Astrocyte (in vitro differentiated cells and primary cell): ENCODE results near the gene ADD3. TPM values are rescaled to one million over a fixed set of nuclear protein-coding genes. Genes with fewer than 3 reads are reported as not detected.

Experiments
- DNase-seq: peaks from one replicate; pipeline ENCODE4 v3.0.0-alpha.2; 2010; ENCODE audit warnings: low read depth
- FAIRE-seq: peaks from 2 replicates; lab custom pipeline; 2011; peaks lifted over from hg19 to GRCh38; lab: Jason Lieb, UNC
- H2AFZ ChIP-seq: 2 replicates; pipeline ENCODE4 v1.6.0; 2012; ENCODE audit warnings: low read depth, low read length, inconsistent platforms
- H3K27ac ChIP-seq: 2 replicates; pipeline ENCODE4 v1.5.1; 2011; ENCODE audit warnings: low read depth, low read length, inconsistent platforms
- H3K27me3 ChIP-seq: 2 replicates; pipeline ENCODE4 v1.6.0; 2011; ENCODE audit warnings: low read length, inconsistent platforms; ENCODE audit not compliant: insufficient read depth
- H3K36me3 ChIP-seq: 2 replicates; pipeline ENCODE4 v1.5.1; 2011; ENCODE audit warnings: low read length, inconsistent platforms; ENCODE audit not compliant: insufficient read depth
- H3K4me1 ChIP-seq: 2 replicates; pipeline ENCODE4 v1.5.1; 2011; ENCODE audit warnings: low read length, inconsistent platforms; ENCODE audit not compliant: insufficient read depth
- H3K4me2 ChIP-seq: 2 replicates; pipeline ENCODE4 v1.6.0; 2012; ENCODE audit warnings: low read length, inconsistent platforms
- H3K4me3 ChIP-seq: 2 replicates; pipeline ENCODE4 v1.5.1; 2011; ENCODE audit warnings: low read depth, mild to moderate bottlenecking, low read length, inconsistent platforms; ENCODE audit not compliant: insufficient read depth
- H3K79me2 ChIP-seq: 2 replicates; pipeline ENCODE4 v1.6.0; 2012; ENCODE audit warnings: mild to moderate bottlenecking, low read length, inconsistent platforms; ENCODE audit not compliant: insufficient read depth
- H3K9ac ChIP-seq: 2 replicates; pipeline ENCODE4 v1.6.0; 2012; ENCODE audit warnings: mild to moderate bottlenecking, low read length, inconsistent platforms
- H3K9me3 ChIP-seq: 2 replicates; pipeline ENCODE4 v1.5.1; 2012; ENCODE audit warnings: low read depth, mild to moderate bottlenecking, low read length, inconsistent platforms; ENCODE audit not compliant: insufficient read depth
- H4K20me1 ChIP-seq: 2 replicates; pipeline ENCODE4 v1.6.0; 2012; ENCODE audit warnings: low read length, inconsistent platforms; ENCODE audit not compliant: insufficient read depth
- H3K27ac Mint-ChIP-seq: one replicate; pipeline ENCODE4 v1.8.0; 2021; ENCODE audit warnings: mild to moderate bottlenecking, mixed read lengths; ENCODE audit not compliant: unreplicated experiment
- H3K27me3 Mint-ChIP-seq: one replicate; pipeline ENCODE4 v1.8.0; 2021; ENCODE audit warnings: low read depth, mixed read lengths; ENCODE audit not compliant: unreplicated experiment
- H3K36me3 Mint-ChIP-seq: one replicate; pipeline ENCODE4 v1.8.0; 2021; ENCODE audit warnings: low read depth, mixed read lengths; ENCODE audit not compliant: unreplicated experiment
- H3K4me1 Mint-ChIP-seq: one replicate; pipeline ENCODE4 v1.8.0; 2021; ENCODE audit warnings: low read depth, mixed read lengths; ENCODE audit not compliant: unreplicated experiment
- H3K4me3 Mint-ChIP-seq: one replicate; pipeline ENCODE4 v1.8.0; 2021; ENCODE audit warnings: mild to moderate bottlenecking, moderate library complexity, mixed read lengths; ENCODE audit not compliant: unreplicated experiment
- H3K9me3 Mint-ChIP-seq: one replicate; pipeline ENCODE4 v1.8.0; 2021; ENCODE audit warnings: mild to moderate bottlenecking, mixed read lengths; ENCODE audit not compliant: unreplicated experiment
- EZH2 ChIP-seq: IDR thresholded peaks from 2 replicates; pipeline ENCODE4 v1.6.1; 2012; ENCODE audit warnings: mild to moderate bottlenecking, low read length, inconsistent platforms; ENCODE audit not compliant: insufficient read depth
- total RNA-seq: library from RNA; stranded (reverse); gene quantifications from 2 replicates; pipeline ENCODE4 v1.2.1, GENCODE V29; 2021
- TF ChIP-seq, protein P1 (sequence below): IDR thresholded peaks from 2 replicates; pipeline ENCODE4 v1.5.1; 2011; ENCODE audit warnings: low read depth, mild to moderate bottlenecking, inconsistent platforms, low read length, moderate library complexity; ENCODE audit not compliant: insufficient read depth

ADD3 gene
- total RNA-seq, 1 donor from 2014 or later = 127 TPM

GRCh38 chr10:110007161-110007700 is 553 bp upstream of the ADD3 start:
- H3K27me3 Mint-ChIP-seq = no peaks in the 10 kb centered on the region
- Histone ChIP-seq H3K4me3 (peak overlapping the region; percentile 74), H3K9ac (peak overlapping the region; percentile 88), H3K4me1 (peaks cover 43% of the 10 kb centered on the region), H3K79me2 (peaks cover 42% of the 10 kb centered on the region), H3K27ac (peak overlapping the region; percentile 96), H4K20me1 (peaks cover 30% of the 10 kb centered on the region), H3K9me3 (no peaks in the 10 kb centered on the region), H3K4me2 (peak overlapping the region; percentile 94), H2AFZ (peak overlapping the region; percentile 64), H3K36me3 (no peaks in the 10 kb centered on the region), H3K27me3 (no peaks in the 10 kb centered on the region)
- no peak overlapping the region for H3K4me3 Mint-ChIP-seq
- no peak for TF ChIP-seq EZH2
- TF ChIP-seq, protein P1, sequence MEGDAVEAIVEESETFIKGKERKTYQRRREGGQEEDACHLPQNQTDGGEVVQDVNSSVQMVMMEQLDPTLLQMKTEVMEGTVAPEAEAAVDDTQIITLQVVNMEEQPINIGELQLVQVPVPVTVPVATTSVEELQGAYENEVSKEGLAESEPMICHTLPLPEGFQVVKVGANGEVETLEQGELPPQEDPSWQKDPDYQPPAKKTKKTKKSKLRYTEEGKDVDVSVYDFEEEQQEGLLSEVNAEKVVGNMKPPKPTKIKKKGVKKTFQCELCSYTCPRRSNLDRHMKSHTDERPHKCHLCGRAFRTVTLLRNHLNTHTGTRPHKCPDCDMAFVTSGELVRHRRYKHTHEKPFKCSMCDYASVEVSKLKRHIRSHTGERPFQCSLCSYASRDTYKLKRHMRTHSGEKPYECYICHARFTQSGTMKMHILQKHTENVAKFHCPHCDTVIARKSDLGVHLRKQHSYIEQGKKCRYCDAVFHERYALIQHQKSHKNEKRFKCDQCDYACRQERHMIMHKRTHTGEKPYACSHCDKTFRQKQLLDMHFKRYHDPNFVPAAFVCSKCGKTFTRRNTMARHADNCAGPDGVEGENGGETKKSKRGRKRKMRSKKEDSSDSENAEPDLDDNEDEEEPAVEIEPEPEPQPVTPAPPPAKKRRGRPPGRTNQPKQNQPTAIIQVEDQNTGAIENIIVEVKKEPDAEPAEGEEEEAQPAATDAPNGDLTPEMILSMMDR = no peak
- H3K4me1 Mint-ChIP-seq = peaks cover 34% of the 10 kb centered on the region
- no peak for FAIRE-seq
- no peaks in the 10 kb centered on the region for H3K9me3 Mint-ChIP-seq
- no peaks in the 10 kb centered on the region for H3K36me3 Mint-ChIP-seq
- H3K27ac Mint-ChIP-seq = no peak overlapping the region
- DNase-seq = no peak

- FAIRE-seq = no peak
- Histone ChIP-seq H3K9me3 (no peaks in the 10 kb centered on the region), H3K4me1 (peaks cover 37% of the 10 kb centered on the region), H3K4me3 (peak overlapping the region; percentile 70), H4K20me1 (peaks cover 35% of the 10 kb centered on the region), H3K27me3 (no peaks in the 10 kb centered on the region), H2AFZ (no peak overlapping the region), H3K36me3 (no peaks in the 10 kb centered on the region), H3K9ac (peak overlapping the region; percentile 83), H3K27ac (peak overlapping the region; percentile 65), H3K4me2 (peak overlapping the region; percentile 89), H3K79me2 (peaks cover 55% of the 10 kb centered on the region)
- Mint-ChIP-seq H3K27me3 (no peaks in the 10 kb centered on the region), H3K4me3 (no peak overlapping the region), H3K4me1 (peaks cover 29% of the 10 kb centered on the region), H3K36me3 (no peaks in the 10 kb centered on the region), H3K27ac (peak overlapping the region; percentile 91), H3K9me3 (no peaks in the 10 kb centered on the region)
- DNase-seq = no peak
- TF ChIP-seq, protein P1 = no peak
- TF ChIP-seq EZH2 = no peak
Observed at GRCh38 chr10:110008518-110009339, 945 bp downstream of the ADD3 start.
